GM12878 (cell line): ENCODE measurements around the gene CYP26B1.

Source experiments
- EZH2 ChIP-seq: IDR thresholded peaks from 2 replicates; pipeline ENCODE4 v1.6.1; 2012; ENCODE audit warnings: low read depth, mild to moderate bottlenecking, control low read depth, inconsistent platforms, low read length, borderline replicate concordance; ENCODE audit not compliant: control insufficient read depth
- GABPA ChIP-seq: IDR thresholded peaks from 2 replicates; pipeline ENCODE4 v1.6.1; 2014; ENCODE audit warnings: antibody characterized with exemption, low read depth, mild to moderate bottlenecking, inconsistent platforms
- NFIC ChIP-seq: IDR thresholded peaks from 2 replicates; pipeline ENCODE4 v1.6.1; 2012; ENCODE audit warnings: low read depth, mild to moderate bottlenecking, inconsistent platforms, low read length, moderate library complexity
- NR2C2 ChIP-seq: IDR thresholded peaks from 2 replicates; pipeline ENCODE4 v1.6.1; 2011; ENCODE audit warnings: borderline replicate concordance, low read depth; ENCODE audit not compliant: control insufficient read depth, insufficient read length
- RCOR1 ChIP-seq: conservative IDR thresholded peaks from 2 replicates; pipeline ENCODE4 v1.6.1; 2012; ENCODE audit warnings: low read depth, low read length, improper control_type of control experiment
- SIN3A ChIP-seq: IDR thresholded peaks from 2 replicates; pipeline ENCODE4 v1.6.1; 2012; ENCODE audit warnings: low read depth, low read length, improper control_type of control experiment
- SKIL ChIP-seq: fragments of 450-650 bp; IDR thresholded peaks from 2 replicates; pipeline ENCODE4 v1.6.1; 2017; ENCODE audit warnings: mild to moderate bottlenecking, low read depth, inconsistent platforms; ENCODE audit not compliant: poor library complexity, severe bottlenecking
- SUPT20H ChIP-seq: IDR thresholded peaks from 2 replicates; pipeline ENCODE4 v1.6.1; 2011; ENCODE audit warnings: low read depth, mild to moderate bottlenecking, low read length, moderate library complexity, borderline replicate concordance; ENCODE audit not compliant: control insufficient read depth
- ZNF274 ChIP-seq: IDR thresholded peaks from one replicate; pipeline ENCODE4 v1.8.0; 2011; ENCODE audit not compliant: insufficient read length, insufficient read depth

- TF ChIP-seq SKIL (no peak), EZH2 (no peak), NFIC (no peak), ZNF274 (no peak), GABPA (no peak), SUPT20H (no peak), SIN3A (no peak), RCOR1 (no peak), NR2C2 (no peak)
Observed at GRCh38 chr2:72175636-72176035, 28.0 kb upstream of the CYP26B1 start.
